Activated CD8-positive, alpha-beta T cell treated with anti-CD3 and anti-CD28 coated beads, Interleukin-2, amount 10 ng/mL, durations not matched to agents 7 days and 5 days (primary cell): Measurements from ENCODE around the gene DNAH17. TPM values are rescaled to one million over a fixed set of nuclear protein-coding genes. Genes with fewer than 3 reads are reported as not detected.

Source experiments
- ATAC-seq: fragments of 150-1000 bp; cut with Tn5 transposase; one replicate; pipeline ENCODE4 v1.10.0; 2021; ENCODE audit warnings: moderate library complexity
- CTCF ChIA-PET: fragments of 350-600 bp; sonication (Branson Sonifier 250); formaldehyde crosslinking; loops from one replicate; lab custom pipeline; 2021; ENCODE audit warnings: antibody characterized with exemption; lab: Charles Lee
- POLR2A ChIA-PET: fragments of 350-600 bp; sonication (Branson Sonifier 250); formaldehyde crosslinking; loops from one replicate; lab custom pipeline; 2021; ENCODE audit warnings: antibody characterized with exemption; lab: Charles Lee
- DNase-seq: peaks from one replicate; pipeline ENCODE4 v3.0.0-alpha.2; 2020
- H3K27ac Mint-ChIP-seq: one replicate; pipeline ENCODE4 v1.8.0; 2021; ENCODE audit warnings: mild to moderate bottlenecking, mixed read lengths
- H3K27me3 Mint-ChIP-seq: one replicate; pipeline ENCODE4 v1.8.0; 2021; ENCODE audit warnings: low read depth, mixed read lengths
- H3K36me3 Mint-ChIP-seq: one replicate; pipeline ENCODE4 v1.8.0; 2021; ENCODE audit warnings: low read depth, mixed read lengths
- H3K4me1 Mint-ChIP-seq: one replicate; pipeline ENCODE4 v1.8.0; 2021; ENCODE audit warnings: low read depth, mixed read lengths
- H3K4me3 Mint-ChIP-seq: one replicate; pipeline ENCODE4 v1.8.0; 2021; ENCODE audit warnings: mild to moderate bottlenecking, mixed read lengths
- H3K9me3 Mint-ChIP-seq: one replicate; pipeline ENCODE4 v1.8.0; 2022; ENCODE audit warnings: mixed read lengths; ENCODE audit not compliant: insufficient read depth
- total RNA-seq, 2 experiments: library from RNA; stranded (reverse); gene quantifications; one replicate each; pipeline ENCODE4 v1.2.3, GENCODE V29; 2021

The DNAH17 gene
- total RNA-seq, 2 experiments from 2014 or later: 0.10 to 0.61 TPM

DNA sequence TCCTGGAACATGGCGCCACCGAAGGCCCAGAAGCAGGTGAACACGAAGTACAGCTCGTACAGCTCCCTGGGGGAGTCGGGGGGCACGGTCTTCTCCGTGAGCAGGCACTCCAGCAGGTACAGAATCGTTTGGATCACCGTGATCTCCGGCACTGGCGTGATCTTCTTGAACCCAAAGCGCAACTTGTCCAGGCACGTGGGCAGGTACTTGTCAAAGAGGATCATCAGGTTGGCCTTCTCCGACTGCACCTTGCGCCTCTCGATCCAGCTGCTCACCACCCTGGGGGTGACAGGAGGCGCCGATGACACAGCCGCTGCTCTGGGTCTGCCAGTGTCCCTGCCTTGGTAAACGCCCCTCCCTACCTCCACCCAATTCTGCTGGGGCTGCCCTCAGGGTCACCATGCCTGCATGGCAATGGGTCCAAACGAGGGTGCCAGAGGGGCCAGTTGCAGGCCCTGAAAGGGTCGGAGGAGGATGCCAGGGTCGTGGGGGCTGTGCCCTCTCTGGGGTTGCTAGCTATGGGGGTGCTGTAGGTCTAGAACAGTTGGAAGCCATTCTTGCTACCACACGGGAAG, 90.9 kb downstream of the DNAH17 start:
- H3K27me3 Mint-ChIP-seq: peaks cover 11% of the 10 kb centered on the region
- H3K4me3 Mint-ChIP-seq: no peak overlapping the region
- ChIA-PET CTCF (interaction anchor here (1.8 kb wide), 1 partner anchor 11 kb away, joined by 7 read pairs; no protein-coding TSS in a partner anchor), POLR2A (no interaction called here)
- H3K36me3 Mint-ChIP-seq: no peaks in the 10 kb centered on the region
- no peak overlapping the region for H3K27ac Mint-ChIP-seq
- H3K4me1 Mint-ChIP-seq: peaks cover 10% of the 10 kb centered on the region
- no peak for ATAC-seq
- no peaks in the 10 kb centered on the region for H3K9me3 Mint-ChIP-seq
- no peak for DNase-seq

DNA sequence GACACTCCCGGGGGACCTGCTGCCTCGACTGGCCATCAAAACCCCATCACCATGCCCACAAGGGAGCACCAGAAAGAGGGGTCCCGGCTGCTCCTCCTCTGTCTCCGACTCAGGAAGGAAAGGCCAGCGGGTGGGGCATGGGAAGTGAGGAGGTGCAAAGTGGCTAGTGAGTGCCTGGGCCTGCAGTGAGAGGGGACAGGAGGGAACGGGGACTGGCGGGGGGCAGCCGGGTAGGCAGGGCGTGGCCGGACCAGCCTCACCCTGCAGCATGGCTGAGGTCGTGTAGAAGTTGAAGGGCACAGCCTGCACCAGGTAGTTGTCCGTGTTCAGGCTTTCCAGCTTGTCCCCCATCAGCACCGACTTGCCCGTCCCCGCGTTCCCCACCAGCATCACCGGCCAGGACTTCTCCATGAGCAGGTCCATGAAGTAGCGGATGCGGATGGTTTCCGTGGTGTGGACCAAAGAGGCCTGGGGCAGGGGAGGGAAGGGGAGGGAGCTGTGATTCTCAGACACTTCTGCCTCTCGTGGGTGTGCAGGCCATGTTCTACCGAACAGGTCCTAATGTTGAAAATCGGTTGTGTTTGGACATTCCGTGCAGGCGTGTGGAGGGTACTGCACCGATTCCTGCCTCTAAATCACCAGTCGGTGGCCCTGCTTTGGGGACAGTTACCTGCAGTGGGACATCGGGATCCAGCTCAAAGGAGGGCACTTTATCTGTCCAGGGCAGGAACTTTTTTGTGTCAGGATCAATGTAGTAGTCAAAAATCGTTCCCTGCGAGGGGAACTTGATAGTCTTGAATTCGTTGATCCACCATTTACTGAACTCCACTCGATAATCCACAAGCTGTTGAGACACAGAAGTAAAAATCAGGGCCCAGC, 91.7 kb downstream of the DNAH17 start:
- peaks cover 10% of the 10 kb centered on the region for H3K4me1 Mint-ChIP-seq
- peaks cover 12% of the 10 kb centered on the region for H3K27me3 Mint-ChIP-seq
- ChIA-PET CTCF (interaction anchor here (1.8 kb wide), 1 partner anchor 12 kb away, joined by 7 read pairs; no protein-coding TSS in a partner anchor), POLR2A (no interaction called here)
- ATAC-seq (no peak), DNase-seq (no peak)
- H3K4me3 Mint-ChIP-seq: no peak overlapping the region
- no peak overlapping the region for H3K27ac Mint-ChIP-seq
- H3K36me3 Mint-ChIP-seq: no peaks in the 10 kb centered on the region
- no peaks in the 10 kb centered on the region for H3K9me3 Mint-ChIP-seq

DNA sequence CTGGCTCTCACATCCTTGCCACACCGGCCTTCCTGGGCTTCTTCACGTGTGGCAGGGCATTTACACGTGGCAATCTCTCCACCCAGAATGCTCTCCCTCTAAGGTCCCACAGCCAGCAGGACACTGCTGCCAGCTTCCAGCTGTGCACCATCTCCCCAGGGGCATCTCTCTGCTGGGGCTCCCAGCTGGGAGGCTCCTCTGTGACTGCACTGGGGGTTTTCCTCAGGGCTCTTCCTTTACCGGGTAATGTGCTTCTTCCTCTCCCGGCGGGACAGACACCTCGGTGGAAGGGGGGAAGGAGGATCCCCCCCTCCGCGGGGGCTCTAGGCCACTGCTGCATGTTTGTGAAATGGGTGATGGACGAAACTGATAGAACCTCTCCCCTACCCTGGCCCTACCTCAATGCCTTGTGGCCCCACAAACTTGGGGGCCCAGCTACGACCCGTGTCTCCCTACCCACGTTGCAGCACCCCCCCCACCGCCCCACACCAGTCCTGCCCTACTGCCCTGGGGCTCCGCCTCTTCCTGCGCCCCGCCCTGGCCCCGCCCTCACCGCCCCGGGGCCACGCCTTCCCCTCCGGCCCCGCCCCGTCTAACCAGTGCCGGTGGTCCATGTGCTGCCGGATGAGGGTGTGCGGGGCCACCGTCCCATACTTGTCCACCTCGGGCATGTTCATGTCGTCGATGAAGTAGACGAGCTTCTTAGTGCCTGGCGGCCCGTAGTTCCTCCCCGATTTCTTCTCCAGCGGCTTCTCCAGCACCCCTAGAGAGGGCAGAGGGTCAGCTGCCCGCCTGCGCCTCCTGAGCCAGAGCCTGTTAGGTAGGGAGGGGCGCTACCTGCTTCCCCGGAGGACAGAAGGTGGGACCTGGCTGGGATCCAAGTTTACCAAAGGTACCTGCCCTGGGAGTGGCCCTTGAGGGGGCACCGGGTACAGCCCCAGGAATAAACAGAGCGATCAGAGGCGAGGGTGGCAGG, 92.6 kb downstream of the DNAH17 start:
- ATAC-seq (peak; percentile 95), DNase-seq (peak; percentile 64)
- Mint-ChIP-seq H3K27ac (no peak overlapping the region), H3K9me3 (no peaks in the 10 kb centered on the region), H3K4me3 (peak overlapping the region; percentile 55), H3K27me3 (peaks cover 12% of the 10 kb centered on the region), H3K36me3 (no peaks in the 10 kb centered on the region), H3K4me1 (peaks cover 10% of the 10 kb centered on the region)
- ChIA-PET POLR2A (no interaction called here), CTCF (no interaction called here)

DNA sequence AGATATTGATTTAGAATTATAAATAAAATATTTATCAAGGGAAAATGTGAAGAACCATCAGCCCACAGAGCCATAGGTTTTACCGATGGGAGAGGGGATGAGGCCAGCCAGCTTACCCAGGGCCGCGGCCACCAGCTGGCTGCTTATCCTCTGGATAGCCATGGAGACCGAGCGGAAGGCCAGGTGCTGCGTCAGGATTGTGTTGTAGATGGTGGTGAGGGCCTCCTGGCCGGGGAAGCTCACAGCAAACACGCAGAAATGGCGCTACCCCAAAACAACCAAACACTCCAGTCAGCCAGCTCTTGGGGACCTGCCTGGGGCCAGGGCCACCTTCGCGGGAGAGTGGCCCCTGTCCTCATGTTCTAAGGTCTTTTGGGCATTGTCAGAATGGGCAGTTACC, 97.8 kb downstream of the DNAH17 start:
- ATAC-seq (no peak), DNase-seq (no peak)
- Mint-ChIP-seq H3K27ac (no peak overlapping the region), H3K36me3 (no peaks in the 10 kb centered on the region), H3K4me3 (no peak overlapping the region), H3K9me3 (no peaks in the 10 kb centered on the region), H3K27me3 (peaks cover 17% of the 10 kb centered on the region), H3K4me1 (peaks cover 13% of the 10 kb centered on the region)
- CTCF ChIA-PET: no interaction called here
- POLR2A ChIA-PET: interaction anchor here (0.7 kb wide), 1 partner anchor 338 kb away, joined by 4 read pairs; no protein-coding TSS in a partner anchor

DNA sequence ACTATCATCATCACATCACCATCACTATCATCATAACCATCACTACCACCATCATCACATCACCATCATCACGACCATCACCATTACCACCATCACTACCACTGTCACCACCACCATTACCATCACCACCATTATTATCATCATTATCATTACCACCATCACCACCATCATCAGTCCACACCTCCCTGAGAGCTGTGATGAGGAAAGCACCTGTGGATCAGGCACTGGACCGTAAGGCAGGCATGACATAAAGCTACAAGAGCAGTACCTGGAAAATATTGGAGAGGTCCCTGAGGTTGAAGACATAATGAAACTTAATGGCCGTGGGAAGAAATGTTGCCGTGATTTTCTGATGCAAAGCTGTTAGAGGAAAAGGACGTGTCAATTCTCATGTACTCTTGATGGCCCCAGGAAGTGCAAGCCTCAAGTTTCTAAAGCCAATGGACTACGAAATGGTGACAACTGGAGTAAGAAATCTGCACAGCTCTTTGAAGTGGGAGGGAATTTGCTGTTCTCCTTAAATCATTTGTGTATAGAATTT, 98.4 kb downstream of the DNAH17 start:
- no peaks in the 10 kb centered on the region for H3K9me3 Mint-ChIP-seq

DNA sequence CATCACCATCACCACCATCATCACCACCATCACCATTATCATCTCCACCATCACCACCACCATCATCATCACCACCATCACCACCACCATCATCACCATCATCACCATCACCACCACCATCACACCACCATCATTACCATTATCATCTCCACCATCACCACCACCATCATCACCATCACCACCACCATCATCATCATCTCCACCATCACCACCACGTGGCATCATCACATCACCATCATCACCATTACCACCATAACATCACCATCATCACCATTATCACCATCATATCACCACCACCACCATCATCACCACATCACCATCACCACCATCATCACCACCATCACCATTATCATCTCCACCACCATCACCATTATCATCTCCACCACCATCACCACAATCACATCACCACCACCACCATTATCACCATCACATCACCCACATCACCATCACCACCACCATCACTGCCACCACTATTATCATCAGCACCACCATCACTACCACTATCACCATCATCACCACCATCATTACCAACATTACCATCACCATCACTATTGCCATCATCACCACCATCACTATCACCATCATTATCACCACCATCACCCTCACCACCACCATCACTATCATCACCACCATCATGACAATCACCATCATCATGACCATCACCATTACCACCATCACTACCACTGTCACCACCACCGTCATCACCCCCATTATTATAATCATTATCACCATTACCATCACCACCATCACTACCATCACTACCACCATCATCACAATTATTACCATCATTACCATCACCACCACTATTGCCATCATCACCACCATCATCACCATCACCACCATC, 99.1 kb downstream of the DNAH17 start:
- ChIA-PET CTCF (no interaction called here), POLR2A (interaction anchor here (0.7 kb wide), 1 partner anchor 339 kb away, joined by 4 read pairs; no protein-coding TSS in a partner anchor)
- peaks cover 10% of the 10 kb centered on the region for H3K4me1 Mint-ChIP-seq
- no peak for DNase-seq
- no peak for ATAC-seq
- no peaks in the 10 kb centered on the region for H3K36me3 Mint-ChIP-seq
- H3K27ac Mint-ChIP-seq: no peak overlapping the region
- H3K27me3 Mint-ChIP-seq: peaks cover 15% of the 10 kb centered on the region
- H3K9me3 Mint-ChIP-seq: no peaks in the 10 kb centered on the region
- no peak overlapping the region for H3K4me3 Mint-ChIP-seq

More for the DNA sequence above, 98.4 kb downstream of the DNAH17 start:
- Mint-ChIP-seq H3K4me1 (peaks cover 10% of the 10 kb centered on the region), H3K27ac (no peak overlapping the region), H3K27me3 (peaks cover 15% of the 10 kb centered on the region), H3K4me3 (no peak overlapping the region), H3K36me3 (no peaks in the 10 kb centered on the region)
- ATAC-seq (no peak), DNase-seq (no peak)
- CTCF ChIA-PET: no interaction called here
- POLR2A ChIA-PET: interaction anchor here (0.7 kb wide), 1 partner anchor 338 kb away, joined by 4 read pairs; no protein-coding TSS in a partner anchor

DNA sequence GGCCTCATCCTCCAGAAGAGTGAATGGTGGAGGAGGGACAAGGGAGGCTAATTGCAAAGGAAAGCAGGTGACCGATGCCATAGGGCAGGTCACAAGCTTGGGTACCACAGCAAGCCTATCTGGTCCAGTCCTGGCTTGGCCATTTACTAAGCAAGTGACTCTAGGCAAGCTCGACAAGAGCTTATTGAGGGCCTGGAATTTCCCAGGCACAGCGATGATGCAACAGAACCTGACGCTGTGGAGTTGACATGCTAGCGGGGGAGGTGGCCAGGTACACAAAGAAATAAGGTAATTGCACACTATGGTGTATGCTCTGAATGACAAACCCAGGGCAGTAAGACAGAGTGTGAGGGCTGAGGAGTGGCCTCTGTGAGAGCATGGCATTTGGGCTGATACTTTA, 100.2 kb downstream of the DNAH17 start:
- no peak overlapping the region for H3K27ac Mint-ChIP-seq
- ATAC-seq (no peak), DNase-seq (no peak)
- ChIA-PET CTCF (interaction anchor here (0.5 kb wide), 1 partner anchor 230 kb away, joined by 3 read pairs; no protein-coding TSS in a partner anchor), POLR2A (no interaction called here)
- H3K36me3 Mint-ChIP-seq: no peaks in the 10 kb centered on the region
- H3K4me1 Mint-ChIP-seq: peaks cover 14% of the 10 kb centered on the region
- H3K4me3 Mint-ChIP-seq: no peak overlapping the region
- peaks cover 7% of the 10 kb centered on the region for H3K27me3 Mint-ChIP-seq
- no peaks in the 10 kb centered on the region for H3K9me3 Mint-ChIP-seq

DNA sequence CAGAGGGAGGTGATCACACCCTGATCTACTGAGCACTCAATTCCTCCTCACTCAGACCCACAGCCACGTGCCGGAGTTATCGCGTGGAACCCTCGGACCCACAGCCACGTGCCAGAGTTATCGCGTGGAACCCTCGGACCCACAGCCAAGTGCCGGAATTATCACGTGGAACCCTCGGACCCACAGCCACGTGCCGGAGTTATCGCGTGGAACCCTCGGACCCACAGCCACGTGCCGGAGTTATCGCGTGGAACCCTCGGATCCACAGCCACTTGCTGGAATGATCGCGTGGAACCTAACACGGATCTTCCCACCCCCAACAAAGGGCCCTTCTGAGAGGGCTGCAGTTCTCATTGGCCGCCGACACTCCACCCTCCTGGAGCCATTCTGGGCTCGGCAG, 101.0 kb downstream of the DNAH17 start:
- Mint-ChIP-seq H3K27me3 (peaks cover 4% of the 10 kb centered on the region), H3K4me1 (peaks cover 14% of the 10 kb centered on the region), H3K27ac (no peak overlapping the region), H3K36me3 (no peaks in the 10 kb centered on the region), H3K4me3 (no peak overlapping the region), H3K9me3 (no peaks in the 10 kb centered on the region)
- DNase-seq: no peak
- ChIA-PET POLR2A (no interaction called here), CTCF (no interaction called here)
- no peak for ATAC-seq

DNA sequence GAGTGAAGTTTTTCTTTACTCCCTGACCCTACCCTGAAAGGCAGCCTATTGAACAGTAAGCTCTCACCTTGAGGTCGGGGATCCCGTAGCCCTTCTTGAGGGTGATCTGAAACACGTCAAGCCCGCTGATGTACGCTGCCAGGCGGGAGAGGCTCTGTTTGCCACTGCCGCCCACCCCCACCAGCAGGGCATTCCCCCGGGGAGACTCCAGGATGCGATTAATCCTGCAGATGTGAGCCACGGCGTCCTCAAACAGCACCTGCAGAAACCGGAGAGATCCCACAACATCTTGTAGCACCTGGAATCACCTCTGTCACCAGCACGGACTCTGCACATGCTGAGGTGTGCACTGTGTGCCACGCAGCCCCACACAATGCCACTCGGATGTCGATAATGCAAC, 102.0 kb downstream of the DNAH17 start:
- POLR2A ChIA-PET: no interaction called here
- no peaks in the 10 kb centered on the region for H3K36me3 Mint-ChIP-seq
- no peak for ATAC-seq
- no peak for DNase-seq
- H3K4me3 Mint-ChIP-seq: no peak overlapping the region
- CTCF ChIA-PET: no interaction called here
- no peaks in the 10 kb centered on the region for H3K9me3 Mint-ChIP-seq
- H3K27ac Mint-ChIP-seq: no peak overlapping the region
- H3K4me1 Mint-ChIP-seq: peaks cover 14% of the 10 kb centered on the region
- peaks cover 4% of the 10 kb centered on the region for H3K27me3 Mint-ChIP-seq

DNA sequence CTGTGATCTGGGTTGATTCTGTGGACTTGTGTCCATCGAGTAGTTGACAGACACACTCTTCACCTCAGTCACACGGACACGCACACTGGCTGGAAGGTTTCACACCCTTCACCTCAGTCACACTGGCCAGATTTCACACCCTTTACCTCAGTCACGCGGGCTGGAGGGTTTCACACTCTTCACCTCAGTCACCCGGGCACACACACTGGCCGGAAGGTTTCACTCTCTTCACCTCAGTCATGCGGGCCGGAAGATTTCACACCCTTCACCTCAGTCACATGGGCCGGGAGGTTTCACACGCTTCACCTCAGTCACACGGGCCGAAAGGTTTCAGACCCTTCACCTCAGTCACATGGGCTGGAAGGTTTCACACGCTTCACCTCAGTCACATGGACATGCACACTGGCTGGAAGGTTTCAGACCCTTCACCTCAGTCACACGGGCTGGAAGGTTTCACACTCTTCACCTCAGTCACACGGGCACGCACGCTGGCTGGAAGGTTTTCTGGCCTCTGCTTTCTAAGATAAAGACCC, 102.5 kb downstream of the DNAH17 start:
- Mint-ChIP-seq H3K27me3 (peaks cover 4% of the 10 kb centered on the region), H3K36me3 (no peaks in the 10 kb centered on the region), H3K4me1 (peaks cover 14% of the 10 kb centered on the region), H3K27ac (no peak overlapping the region), H3K9me3 (no peaks in the 10 kb centered on the region), H3K4me3 (no peak overlapping the region)
- POLR2A ChIA-PET: no interaction called here
- ATAC-seq (peak; percentile 47), DNase-seq (peak; percentile 38)
- CTCF ChIA-PET: no interaction called here
